ENCODE data around the gene MTCL3.
A peak's percentile ranks its signal among the peaks of the same experiment; 100 is the strongest.

The MTCL3 gene

GRCh38 chr6:127514773-127515227, 4.3 kb downstream of the MTCL3 start:
- peaks cover 0 to 60% (median 41%) of the 10 kb centered on the region in 7 donors for H3K27me3 ChIP-seq (replicated peaks in 1 of 7)
- H3K36me3 ChIP-seq: no peaks in the 10 kb centered on the region
- DNase-seq: peak; percentile 79
- intact Hi-C loops (cut with DNase I; ENCODE audit: low total_unique reads): no loop called here
- WGBS, 5 donors: 4 to 11% (median 6%) methylated on average over 23 to 32 of the region's 32 CpGs
- no peaks in the 10 kb centered on the region for H3K9me3 ChIP-seq
- H3K4me3 ChIP-seq: peak overlapping the region; percentile 62 to 86 (median 70)
- peak overlapping the region in 1 of 8 donors; percentile 50 for H3K27ac ChIP-seq
- TF ChIP-seq CTCF (IDR thresholded peaks at IDR 0.05 in 8 of 11, conservative IDR thresholded peaks at IDR 0.05 in 3 of 11) (no peak), POLR2AphosphoS5 (IDR thresholded peaks at IDR 0.05) (peak in 1 of 3 donors; percentile 41)
- H3K4me1 ChIP-seq: peaks cover 15 to 46% (median 38%) of the 10 kb centered on the region in 6 donors

GRCh38 chr6:127514179-127514772, 4.9 kb downstream of the MTCL3 start:
- TF ChIP-seq POLR2A (IDR thresholded peaks at IDR 0.05) (no peak), POLR2AphosphoS5 (IDR thresholded peaks at IDR 0.05) (no peak), CTCF (IDR thresholded peaks at IDR 0.05 in 8 of 11, conservative IDR thresholded peaks at IDR 0.05 in 3 of 11) (no peak)
- Histone ChIP-seq H3K27ac (no peak overlapping the region), H3K4me3 (peak overlapping the region in 7 of 8 donors; percentile 62 to 86 (median 71))

GRCh38 chr6:127513425-127513824, 5.7 kb downstream of the MTCL3 start:
- no peaks in the 10 kb centered on the region for H3K9me3 ChIP-seq
- intact Hi-C loops (cut with DNase I; ENCODE audit: low total_unique reads): no loop called here
- TF ChIP-seq POLR2AphosphoS5 (IDR thresholded peaks at IDR 0.05) (no peak), CTCF (IDR thresholded peaks at IDR 0.05 in 8 of 11, conservative IDR thresholded peaks at IDR 0.05 in 3 of 11) (no peak), POLR2A (IDR thresholded peaks at IDR 0.05) (no peak)
- peaks cover 0 to 46% (median 27%) of the 10 kb centered on the region in 7 donors for H3K27me3 ChIP-seq (replicated peaks in 1 of 7)
- no peaks in the 10 kb centered on the region for H3K36me3 ChIP-seq
- H3K4me1 ChIP-seq: peaks cover 15 to 35% (median 29%) of the 10 kb centered on the region in 6 donors
- DNase-seq: no peak
- H3K27ac ChIP-seq: no peak overlapping the region
- H3K4me3 ChIP-seq: no peak overlapping the region

More at GRCh38 chr6:127514179-127514772, 4.9 kb downstream of the MTCL3 start:
- no peak for DNase-seq
- Histone ChIP-seq H3K36me3 (no peaks in the 10 kb centered on the region), H3K27me3 (replicated peaks in 1 of 7) (peaks cover 0 to 55% (median 36%) of the 10 kb centered on the region in 7 donors), H3K9me3 (no peaks in the 10 kb centered on the region), H3K4me1 (peaks cover 15 to 43% (median 34%) of the 10 kb centered on the region in 6 donors)
- 29 to 46% (median 33%) methylated on average over 8 of the region's 8 CpGs for WGBS, 5 donors
- intact Hi-C loops (cut with DNase I; ENCODE audit: low total_unique reads): no loop called here

GRCh38 chr6:127510876-127511275, 8.3 kb downstream of the MTCL3 start:
- Histone ChIP-seq H3K4me1 (peaks cover 8 to 19% (median 15%) of the 10 kb centered on the region in 6 donors), H3K9me3 (no peaks in the 10 kb centered on the region), H3K4me3 (no peak overlapping the region), H3K36me3 (no peaks in the 10 kb centered on the region), H3K27me3 (replicated peaks in 1 of 7) (peaks cover 0 to 21% (median 16%) of the 10 kb centered on the region in 7 donors), H3K27ac (no peak overlapping the region)
- 85 to 94% (median 90%) methylated on average over 2 of the region's 2 CpGs for WGBS, 5 donors
- no peak for DNase-seq
- intact Hi-C loops (cut with DNase I; ENCODE audit: low total_unique reads): no loop called here
- TF ChIP-seq CTCF (IDR thresholded peaks at IDR 0.05 in 8 of 11, conservative IDR thresholded peaks at IDR 0.05 in 3 of 11) (no peak), POLR2A (IDR thresholded peaks at IDR 0.05) (no peak)

All from spleen (tissue), 11 donors.